ENCODE results near the gene UNC50. TPM values are rescaled to one million over a fixed set of nuclear protein-coding genes. Genes with fewer than 3 reads are reported as not detected.

UNC50 gene
- polyA plus RNA-seq, 2 of the 4 experiments (the other 2 are of a cell fraction): 57.0 to 90.6 TPM

GRCh38 chr2:98558852-98559530 lies 49.4 kb upstream of the UNC50 start:
- 0 out of 3 replicates have a peak, but pooled peaks cover 3% of the 10 kb centered on the region for H3K4me1 ChIP-seq
- TF ChIP-seq HEYL (CRISPR knock-in tag; IDR thresholded peaks at IDR 0.05): no peak
- TF ChIP-seq NFE2L2 (conservative IDR thresholded peaks at IDR 0.05; ENCODE audit: low read length): no peak
- TF ChIP-seq EP300 (IDR thresholded peaks at IDR 0.05): no peak
- TF ChIP-seq ZNF302 (CRISPR knock-in tag; IDR thresholded peaks at IDR 0.05): no peak
- no peak for TF ChIP-seq CBX8 (IDR thresholded peaks at IDR 0.05)
- CTCF ChIA-PET: interaction anchor here (1.0 to 3.3 kb wide), 4 partner anchors 8 to 146 kb away, joined by 3 to 17 read pairs (median 8); no protein-coding TSS in a partner anchor
- H3K4me3 ChIP-seq: no peak overlapping the region
- 94% methylated on average over 16 of the region's 16 CpGs for WGBS (ENCODE audit: missing lambda C conversion rate)
- no peaks in the 10 kb centered on the region for H3K9me3 ChIP-seq
- no peak for DNase-seq (ENCODE audit: low read depth in 1 of 2, low spot score in 1 of 2)
- ATAC-seq: no peak
- no peak overlapping the region for H3K4me2 ChIP-seq
- no peak for FAIRE-seq
- H3K27ac ChIP-seq: no peak overlapping the region
- POLR2A ChIA-PET: no interaction called here

DNA sequence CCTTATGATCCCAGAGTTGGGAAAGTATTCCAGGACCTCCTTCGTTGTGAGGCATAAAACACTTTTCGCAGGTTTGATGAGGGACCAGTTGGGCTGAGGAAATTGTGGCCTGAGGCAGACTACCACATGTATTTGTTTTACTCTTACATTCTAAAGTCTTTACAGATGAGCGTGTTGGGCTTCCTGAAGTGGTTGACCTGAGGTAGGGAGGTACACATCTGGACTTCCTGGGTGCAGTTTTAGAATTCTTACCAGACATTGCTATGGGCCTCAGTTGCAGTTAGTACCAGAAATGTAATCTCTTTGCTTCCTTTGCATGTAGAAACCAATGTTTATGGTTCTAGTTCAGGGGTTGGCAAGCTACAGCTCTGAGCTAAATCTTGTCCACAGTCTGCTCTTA lies 48.8 kb upstream of the UNC50 start:
- Histone ChIP-seq H3K4me1 (0 out of 3 replicates have a peak, but pooled peaks cover 3% of the 10 kb centered on the region), H3K4me2 (no peak overlapping the region), H3K27ac (no peak overlapping the region), H3K9me3 (no peaks in the 10 kb centered on the region), H3K4me3 (no peak overlapping the region)
- DNase-seq (ENCODE audit: low read depth in 1 of 2, low spot score in 1 of 2) (no peak), ATAC-seq (no peak), FAIRE-seq (no peak)
- POLR2A ChIA-PET: no interaction called here
- CTCF ChIA-PET: interaction anchor here (1.0 to 2.3 kb wide), 4 partner anchors 8 to 146 kb away, joined by 3 to 11 read pairs (median 8); no protein-coding TSS in a partner anchor
- TF ChIP-seq FOXS1 (CRISPR knock-in tag; IDR thresholded peaks at IDR 0.05) (no peak), MAZ (IDR thresholded peaks at IDR 0.05; ENCODE audit: borderline replicate concordance, low read depth, low read length) (no peak), EHF (CRISPR knock-in tag; IDR thresholded peaks at IDR 0.05) (no peak), HDAC2 (IDR thresholded peaks at IDR 0.05) (no peak), CHD4 (IDR thresholded peaks at IDR 0.05; ENCODE audit: borderline replicate concordance) (no peak), BCL3 (IDR thresholded peaks at IDR 0.05) (no peak), NFE2L2 (conservative IDR thresholded peaks at IDR 0.05; ENCODE audit: low read length) (no peak), POLR2AphosphoS2 (conservative IDR thresholded peaks at IDR 0.05; ENCODE audit: low read length) (no peak), ZSCAN20 (CRISPR knock-in tag; IDR thresholded peaks at IDR 0.05) (no peak), KDM5A (IDR thresholded peaks at IDR 0.05) (no peak), HEYL (CRISPR knock-in tag; IDR thresholded peaks at IDR 0.05) (no peak), JUN (IDR thresholded peaks at IDR 0.05) (no peak), FOSL2 (IDR thresholded peaks at IDR 0.05) (no peak), FOSL2 (CRISPR knock-in tag; IDR thresholded peaks at IDR 0.05) (no peak)
- TF ChIP-seq, protein P1, sequence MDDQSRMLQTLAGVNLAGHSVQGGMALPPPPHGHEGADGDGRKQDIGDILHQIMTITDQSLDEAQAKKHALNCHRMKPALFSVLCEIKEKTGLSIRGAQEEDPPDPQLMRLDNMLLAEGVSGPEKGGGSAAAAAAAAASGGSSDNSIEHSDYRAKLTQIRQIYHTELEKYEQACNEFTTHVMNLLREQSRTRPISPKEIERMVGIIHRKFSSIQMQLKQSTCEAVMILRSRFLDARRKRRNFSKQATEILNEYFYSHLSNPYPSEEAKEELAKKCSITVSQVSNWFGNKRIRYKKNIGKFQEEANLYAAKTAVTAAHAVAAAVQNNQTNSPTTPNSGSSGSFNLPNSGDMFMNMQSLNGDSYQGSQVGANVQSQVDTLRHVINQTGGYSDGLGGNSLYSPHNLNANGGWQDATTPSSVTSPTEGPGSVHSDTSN (IDR thresholded peaks at IDR 0.05): no peak
- TF ChIP-seq, protein P2, sequence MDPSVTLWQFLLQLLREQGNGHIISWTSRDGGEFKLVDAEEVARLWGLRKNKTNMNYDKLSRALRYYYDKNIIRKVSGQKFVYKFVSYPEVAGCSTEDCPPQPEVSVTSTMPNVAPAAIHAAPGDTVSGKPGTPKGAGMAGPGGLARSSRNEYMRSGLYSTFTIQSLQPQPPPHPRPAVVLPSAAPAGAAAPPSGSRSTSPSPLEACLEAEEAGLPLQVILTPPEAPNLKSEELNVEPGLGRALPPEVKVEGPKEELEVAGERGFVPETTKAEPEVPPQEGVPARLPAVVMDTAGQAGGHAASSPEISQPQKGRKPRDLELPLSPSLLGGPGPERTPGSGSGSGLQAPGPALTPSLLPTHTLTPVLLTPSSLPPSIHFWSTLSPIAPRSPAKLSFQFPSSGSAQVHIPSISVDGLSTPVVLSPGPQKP (IDR thresholded peaks at IDR 0.05; ENCODE audit: low read depth, low read length): no peak
- TF ChIP-seq, protein P3, sequence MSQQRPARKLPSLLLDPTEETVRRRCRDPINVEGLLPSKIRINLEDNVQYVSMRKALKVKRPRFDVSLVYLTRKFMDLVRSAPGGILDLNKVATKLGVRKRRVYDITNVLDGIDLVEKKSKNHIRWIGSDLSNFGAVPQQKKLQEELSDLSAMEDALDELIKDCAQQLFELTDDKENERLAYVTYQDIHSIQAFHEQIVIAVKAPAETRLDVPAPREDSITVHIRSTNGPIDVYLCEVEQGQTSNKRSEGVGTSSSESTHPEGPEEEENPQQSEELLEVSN (IDR thresholded peaks at IDR 0.05; ENCODE audit: borderline replicate concordance, low read depth): no peak
- TF ChIP-seq, protein P4, sequence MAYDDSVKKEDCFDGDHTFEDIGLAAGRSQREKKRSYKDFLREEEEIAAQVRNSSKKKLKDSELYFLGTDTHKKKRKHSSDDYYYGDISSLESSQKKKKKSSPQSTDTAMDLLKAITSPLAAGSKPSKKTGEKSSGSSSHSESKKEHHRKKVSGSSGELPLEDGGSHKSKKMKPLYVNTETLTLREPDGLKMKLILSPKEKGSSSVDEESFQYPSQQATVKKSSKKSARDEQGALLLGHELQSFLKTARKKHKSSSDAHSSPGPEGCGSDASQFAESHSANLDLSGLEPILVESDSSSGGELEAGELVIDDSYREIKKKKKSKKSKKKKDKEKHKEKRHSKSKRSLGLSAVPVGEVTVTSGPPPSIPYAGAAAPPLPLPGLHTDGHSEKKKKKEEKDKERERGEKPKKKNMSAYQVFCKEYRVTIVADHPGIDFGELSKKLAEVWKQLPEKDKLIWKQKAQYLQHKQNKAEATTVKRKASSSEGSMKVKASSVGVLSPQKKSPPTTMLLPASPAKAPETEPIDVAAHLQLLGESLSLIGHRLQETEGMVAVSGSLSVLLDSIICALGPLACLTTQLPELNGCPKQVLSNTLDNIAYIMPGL (CRISPR knock-in tag; IDR thresholded peaks at IDR 0.05; ENCODE audit: borderline replicate concordance): no peak
- WGBS (ENCODE audit: missing lambda C conversion rate): 90% methylated on average over 3 of the region's 3 CpGs
